SK-N-SH treated with all-trans-retinoic acid at 6 μM for 48 hours (cell line): ENCODE data around the gene MMEL1.
"Not testable (repeated sequence)": the region's sequence is repeated elsewhere in the genome, so short reads cannot be mapped to it uniquely, and the experiment has no call there.

Source experiments
- ATAC-seq: fragments of 200-7000 bp; cut with Tn5 transposase; 3 replicates; pipeline ENCODE4 v1.9.1; 2020; ENCODE audit warnings: mild to moderate bottlenecking, moderate library complexity
- BACH2 ChIP-seq: fragments of 250-450 bp; sonication (Bioruptor Pico); IDR thresholded peaks from 2 replicates; pipeline ENCODE4 v1.9.0; 2021; ENCODE audit warnings: mild to moderate bottlenecking, borderline replicate concordance
- CSRNP3 ChIP-seq: fragments of 250-450 bp; sonication (Bioruptor Pico); IDR thresholded peaks from 2 replicates; pipeline ENCODE4 v1.5.1; 2021; ENCODE audit warnings: mild to moderate bottlenecking, moderate library complexity
- ESRRG ChIP-seq: fragments of 250-450 bp; sonication (Bioruptor Pico); IDR thresholded peaks from 2 replicates; pipeline ENCODE4 v1.6.1; 2021; ENCODE audit warnings: mild to moderate bottlenecking
- GLIS3 ChIP-seq: fragments of 250-450 bp; sonication (Bioruptor Pico); IDR thresholded peaks from 2 replicates; pipeline ENCODE4 v1.5.0; 2020; ENCODE audit warnings: mild to moderate bottlenecking, moderate library complexity
- ISL1 ChIP-seq: fragments of 250-450 bp; sonication (Bioruptor Pico); IDR thresholded peaks from 2 replicates; pipeline ENCODE4 v2.1.2; 2022; ENCODE audit warnings: mild to moderate bottlenecking, moderate library complexity
- OSR1 ChIP-seq: fragments of 250-450 bp; sonication (Bioruptor Pico); IDR thresholded peaks from 2 replicates; pipeline ENCODE4 v1.8.0; 2022; ENCODE audit warnings: moderate library complexity, mild to moderate bottlenecking, inconsistent platforms
- PATZ1 ChIP-seq: fragments of 250-450 bp; sonication (Bioruptor Pico); IDR thresholded peaks from 2 replicates; pipeline ENCODE4 v1.8.0; 2020; ENCODE audit warnings: mild to moderate bottlenecking, moderate library complexity, borderline replicate concordance
- PPARA ChIP-seq: fragments of 250-450 bp; sonication (Bioruptor Pico); IDR thresholded peaks from 2 replicates; pipeline ENCODE4 v1.5.0; 2020; ENCODE audit warnings: mild to moderate bottlenecking, borderline replicate concordance
- RARB ChIP-seq: fragments of 250-450 bp; sonication (Bioruptor Pico); IDR thresholded peaks from 2 replicates; pipeline ENCODE4 v1.8.0; 2021; ENCODE audit warnings: mild to moderate bottlenecking, moderate library complexity
- SNAI2 ChIP-seq: fragments of 250-450 bp; sonication (Bioruptor Pico); IDR thresholded peaks from 2 replicates; pipeline ENCODE4 v1.5.0; 2020; ENCODE audit warnings: mild to moderate bottlenecking, moderate library complexity
- TCF4 ChIP-seq: fragments of 250-450 bp; sonication (Bioruptor Pico); IDR thresholded peaks from 2 replicates; pipeline ENCODE4 v1.8.0; 2021; ENCODE audit warnings: mild to moderate bottlenecking, moderate library complexity, borderline replicate concordance
- TOX ChIP-seq: fragments of 250-450 bp; sonication (Bioruptor Pico); IDR thresholded peaks from 2 replicates; pipeline ENCODE4 v1.8.0; 2021; ENCODE audit warnings: mild to moderate bottlenecking, moderate library complexity, borderline replicate concordance
- TSHZ2 ChIP-seq: fragments of 250-450 bp; sonication (Bioruptor Pico); IDR thresholded peaks from 2 replicates; pipeline ENCODE4 v1.5.0; 2020; ENCODE audit warnings: mild to moderate bottlenecking, moderate library complexity
- ZC3H10 ChIP-seq: fragments of 250-450 bp; sonication (Bioruptor Pico); IDR thresholded peaks from 2 replicates; pipeline ENCODE4 v1.5.1; 2021; ENCODE audit warnings: mild to moderate bottlenecking, moderate library complexity
- ZFP3 ChIP-seq: fragments of 250-450 bp; sonication (Bioruptor Pico); IDR thresholded peaks from 2 replicates; pipeline ENCODE4 v1.5.0; 2020; ENCODE audit warnings: mild to moderate bottlenecking, moderate library complexity
- ZFP30 ChIP-seq: fragments of 450-650 bp; formaldehyde crosslinking; IDR thresholded peaks from 2 replicates; pipeline ENCODE4 v1.5.0; 2022; ENCODE audit warnings: mild to moderate bottlenecking, moderate library complexity
- ZNF565 ChIP-seq: fragments of 450-650 bp; formaldehyde crosslinking; conservative IDR thresholded peaks from 2 replicates; pipeline ENCODE4 v1.5.0; 2020; ENCODE audit warnings: low read depth, mild to moderate bottlenecking, moderate library complexity
- ZNF70 ChIP-seq: fragments of 450-650 bp; formaldehyde crosslinking; IDR thresholded peaks from 2 replicates; pipeline ENCODE4 v1.5.0; 2020; ENCODE audit warnings: mild to moderate bottlenecking, moderate library complexity

MMEL1 gene

GRCh38 chr1:2652152-2652925, 19.5 kb upstream of the MMEL1 start:
- not testable (repeated sequence) for ATAC-seq

- TF ChIP-seq SNAI2 (no peak), PATZ1 (CRISPR knock-in tag) (no peak), ISL1 (CRISPR knock-in tag) (no peak), PPARA (CRISPR knock-in tag) (no peak), TSHZ2 (no peak), ZFP30 (no peak), TCF4 (CRISPR knock-in tag) (no peak), GLIS3 (CRISPR knock-in tag) (no peak), ZNF565 (CRISPR knock-in tag) (no peak), ESRRG (CRISPR knock-in tag) (no peak)
- no peak for ATAC-seq
Observed at GRCh38 chr1:2650967-2651645, 18.3 kb upstream of the MMEL1 start.

- no peak for ATAC-seq
- TF ChIP-seq ESRRG (CRISPR knock-in tag) (no peak), ISL1 (CRISPR knock-in tag) (no peak)
- TF ChIP-seq, all 23 proteins: peak for 0
Observed at GRCh38 chr1:2646837-2647236, 14.0 kb upstream of the MMEL1 start.

- no peak for TF ChIP-seq ZC3H10
- no peak for TF ChIP-seq BACH2 (CRISPR knock-in tag)
- no peak for TF ChIP-seq ZFP30
- TF ChIP-seq TSHZ2, result no peak
- no peak for TF ChIP-seq ZFP3 (CRISPR knock-in tag)
- TF ChIP-seq, all 23 proteins: peak for 0
- no peak for ATAC-seq
Observed at GRCh38 chr1:2645776-2646175, 13.0 kb upstream of the MMEL1 start.

GRCh38 chr1:2645143-2645542, 12.3 kb upstream of the MMEL1 start:
- no peak for TF ChIP-seq RARB (CRISPR knock-in tag)
- no peak for TF ChIP-seq PPARA (CRISPR knock-in tag)
- no peak for TF ChIP-seq SNAI2
- TF ChIP-seq TOX (CRISPR knock-in tag), result no peak
- no peak for TF ChIP-seq ISL1 (CRISPR knock-in tag)
- TF ChIP-seq TCF4 (CRISPR knock-in tag), result no peak
- no peak for ATAC-seq

GRCh38 chr1:2644591-2645101, 11.8 kb upstream of the MMEL1 start:
- TF ChIP-seq PPARA (CRISPR knock-in tag), result no peak
- TF ChIP-seq ZNF565 (CRISPR knock-in tag), result no peak
- no peak for TF ChIP-seq CSRNP3 (CRISPR knock-in tag)
- no peak for TF ChIP-seq ZC3H10
- TF ChIP-seq OSR1 (CRISPR knock-in tag), result no peak
- no peak for TF ChIP-seq GLIS3 (CRISPR knock-in tag)
- no peak for TF ChIP-seq TOX (CRISPR knock-in tag)
- TF ChIP-seq ZNF70 (CRISPR knock-in tag), result no peak
- TF ChIP-seq SNAI2, result no peak
- TF ChIP-seq ZFP3 (CRISPR knock-in tag), result no peak
- ATAC-seq, result no peak
